AG08395 (cell line): ENCODE results near the gene OSBPL1A.
A peak's percentile ranks its signal among the peaks of the same experiment; 100 is the strongest.
"Not testable (repeated sequence)": the region's sequence is repeated elsewhere in the genome, so short reads cannot be mapped to it uniquely, and the experiment has no call there.

Experiments used
- DNase-seq: peaks from one replicate; pipeline ENCODE4 v3.0.0; 2012; ENCODE audit warnings: mixed read lengths, low spot score

The OSBPL1A gene

DNA sequence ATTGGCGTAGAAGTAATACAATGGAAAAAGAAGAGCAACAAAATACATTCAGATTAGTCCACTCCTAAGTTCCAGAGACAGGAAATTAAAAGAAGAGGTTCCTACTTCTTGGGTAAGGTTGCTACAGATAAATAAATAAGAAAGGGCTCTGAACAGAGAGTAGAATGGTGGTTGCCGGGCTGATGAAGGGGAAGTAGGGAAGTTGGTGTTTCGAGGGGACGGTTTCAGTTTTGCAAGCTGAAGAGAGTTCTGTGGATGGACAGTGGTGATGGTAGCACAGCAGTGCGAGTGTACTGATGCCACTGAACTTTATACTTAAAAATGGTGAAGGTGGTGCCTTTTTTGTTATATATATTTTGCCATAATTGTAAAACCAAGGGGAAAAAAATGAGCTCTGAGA lies 210.6 kb downstream of the OSBPL1A start:
- DNase-seq = no peak

DNA sequence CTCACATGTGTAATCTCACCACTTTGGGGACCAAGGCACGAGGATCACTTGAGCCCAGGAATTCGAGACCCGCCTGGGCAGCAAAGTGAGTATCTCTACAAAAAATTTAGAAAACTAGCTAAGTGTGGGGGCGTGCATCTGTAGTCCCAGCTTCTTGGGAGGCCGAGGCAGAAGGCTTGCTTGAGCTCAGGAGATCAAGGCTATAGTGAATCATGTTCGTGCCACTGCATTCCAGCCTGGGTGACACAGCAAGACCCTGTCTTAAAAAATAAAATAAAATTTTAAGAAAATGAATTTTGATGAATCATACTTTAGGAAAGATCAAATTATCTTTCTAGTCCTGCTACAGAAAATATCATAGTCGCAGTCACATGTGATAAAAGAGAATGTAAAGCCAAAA lies 211.8 kb downstream of the OSBPL1A start:
- DNase-seq = no peak

DNA sequence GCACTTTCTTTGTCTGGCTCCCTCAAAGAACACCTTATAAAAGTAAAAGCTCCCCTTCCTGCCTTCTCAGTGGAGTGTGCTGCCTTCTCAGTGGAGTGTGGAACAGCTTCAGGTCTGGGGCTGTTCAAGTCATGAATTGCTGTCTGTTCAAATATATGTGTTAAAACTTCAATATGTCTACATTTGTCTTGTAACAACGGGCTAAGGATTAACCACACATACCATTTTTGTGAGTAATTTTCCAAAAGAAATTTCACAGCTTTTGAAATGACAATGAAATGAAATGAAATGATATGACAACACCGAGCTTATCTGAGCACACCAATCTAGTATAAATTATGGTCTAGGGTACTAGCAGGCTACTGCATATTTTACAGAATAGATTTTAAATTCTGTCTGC lies 215.8 kb downstream of the OSBPL1A start:
- peak; percentile 23 for DNase-seq

DNA sequence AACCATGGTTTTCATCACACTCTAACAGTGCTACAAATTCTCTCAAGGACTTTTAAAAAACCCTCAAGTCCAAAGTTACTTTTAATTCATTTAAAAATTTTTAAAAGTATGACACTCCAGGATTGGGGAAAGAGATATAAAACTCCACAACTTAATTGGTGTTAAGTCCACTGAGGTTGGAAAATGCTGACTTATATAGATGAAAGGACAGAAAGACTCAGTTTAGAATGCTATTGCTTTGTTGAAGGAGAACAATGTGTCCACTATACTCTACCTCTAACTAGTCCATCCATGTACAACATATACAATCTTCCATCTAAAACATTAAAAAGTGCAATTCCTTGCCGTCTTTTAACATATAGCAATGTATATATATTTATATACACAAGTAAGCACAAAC lies 217.6 kb downstream of the OSBPL1A start:
- no peak for DNase-seq

DNA sequence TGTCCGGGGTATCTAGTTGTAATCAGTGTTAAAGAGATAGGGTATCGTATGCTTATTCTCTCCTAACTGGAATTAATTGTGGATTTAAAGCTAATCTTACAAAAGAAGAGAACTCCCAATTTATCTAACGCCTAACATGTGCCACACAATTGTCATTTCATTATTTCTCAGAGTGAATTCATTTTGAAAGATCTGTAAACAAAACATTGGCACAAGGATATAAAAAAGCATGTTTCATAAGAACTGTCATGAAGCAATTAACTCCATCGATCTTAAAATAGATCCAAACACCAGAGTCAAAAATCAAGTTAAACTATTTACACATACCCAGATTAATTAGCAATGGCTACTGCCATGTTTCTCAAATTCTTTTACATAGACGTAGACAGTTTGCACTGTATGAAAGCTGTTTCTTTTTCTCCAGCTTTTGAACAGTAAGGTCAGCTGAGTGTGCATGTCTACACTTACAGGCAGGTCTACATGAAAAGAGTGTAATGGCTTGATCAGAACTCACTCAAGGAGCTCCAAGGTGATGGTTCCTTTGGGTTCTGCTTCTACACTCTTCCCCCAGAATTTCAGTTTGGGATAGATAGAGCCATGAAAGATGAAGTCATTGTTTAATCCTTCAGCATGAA lies 220.0 kb downstream of the OSBPL1A start:
- no peak for DNase-seq

DNA sequence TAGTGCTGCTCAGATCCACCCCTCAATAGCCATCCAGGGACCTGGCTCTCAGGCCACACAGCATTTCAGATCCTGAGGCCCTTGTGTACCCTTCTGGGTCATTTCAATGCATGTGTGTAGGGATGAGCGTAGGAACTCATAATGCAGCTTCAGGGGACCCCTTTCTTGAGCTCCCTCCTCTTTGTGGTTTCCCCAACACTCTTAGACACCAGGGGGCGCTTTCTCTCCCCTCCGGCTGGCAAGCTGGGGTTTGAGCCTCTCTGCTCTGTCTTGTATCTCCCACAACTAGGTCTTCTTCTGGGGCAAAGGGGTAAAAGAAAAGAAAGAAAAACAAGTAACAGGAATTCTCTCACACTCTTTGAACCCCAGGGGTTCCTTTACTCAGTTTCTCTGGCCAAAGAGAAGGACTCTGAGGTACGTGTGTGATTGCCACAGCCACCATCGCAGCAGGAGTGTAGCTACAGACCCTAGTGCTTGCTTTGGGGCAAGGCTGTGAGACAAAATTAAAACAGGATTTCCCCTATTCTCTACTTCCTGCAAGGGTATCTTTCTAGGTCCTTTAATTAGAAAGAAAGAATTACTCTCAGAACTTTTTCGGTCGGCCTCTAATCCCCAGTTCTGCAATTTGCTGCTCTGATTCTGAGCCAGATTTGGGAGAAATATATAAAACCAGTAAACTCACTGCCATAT lies 220.8 kb downstream of the OSBPL1A start:
- DNase-seq = peak; percentile 59

DNA sequence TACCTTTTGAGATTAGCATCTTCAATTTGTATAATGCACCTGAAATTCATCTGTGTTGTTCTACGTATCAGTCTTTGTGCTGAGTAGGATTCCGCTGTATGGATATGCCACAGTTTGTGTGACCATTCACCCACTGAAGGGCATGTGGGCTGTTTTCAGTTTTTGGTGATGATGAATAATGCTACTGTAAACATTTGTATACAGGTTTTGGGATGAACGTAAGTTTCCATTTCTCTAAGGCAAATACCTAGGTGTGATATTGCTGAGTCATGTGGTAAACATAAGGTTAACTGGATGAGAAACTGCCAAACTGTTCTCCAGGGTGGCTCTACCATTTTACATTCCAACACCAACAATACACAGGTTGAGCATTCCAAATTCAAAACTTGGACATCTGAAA lies 223.6 kb downstream of the OSBPL1A start:
- no peak for DNase-seq

DNA sequence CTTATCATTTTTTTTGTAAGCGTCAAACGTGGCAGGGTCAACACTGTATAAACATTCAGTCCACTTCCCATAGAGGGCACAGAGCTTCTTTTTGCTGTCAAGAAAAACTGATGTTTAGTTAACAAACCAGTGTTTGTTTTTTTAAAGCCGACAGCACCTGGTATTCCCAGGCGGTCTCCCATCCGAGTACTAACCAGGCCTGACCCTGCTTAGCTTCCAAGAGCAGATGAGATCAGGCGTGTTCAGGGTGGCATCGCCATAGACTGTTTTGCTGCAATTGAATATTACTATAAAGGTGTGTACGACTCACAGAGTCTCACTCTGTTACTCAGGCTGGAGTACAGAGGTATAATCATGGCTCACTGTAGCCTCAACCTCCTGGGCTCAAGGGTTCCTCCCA lies 227.3 kb downstream of the OSBPL1A start:
- DNase-seq = no peak

DNA sequence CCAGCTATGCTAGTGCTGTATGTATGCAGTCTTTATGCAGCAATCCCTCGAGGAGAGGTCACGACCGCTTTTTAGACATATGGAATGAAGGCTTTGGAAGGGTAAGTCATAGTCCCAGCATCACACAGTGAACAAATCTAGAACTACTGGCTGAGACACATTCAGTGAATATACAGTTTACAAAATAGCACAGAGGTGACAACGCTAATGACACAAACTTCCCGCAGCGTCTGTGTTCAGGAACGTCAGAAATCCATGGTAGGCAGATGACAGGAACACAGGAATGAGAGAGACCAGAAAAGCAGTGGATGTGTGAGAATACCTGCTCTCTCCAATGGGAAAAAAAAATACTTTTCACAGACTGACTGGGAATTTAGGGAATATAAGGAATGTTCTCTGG lies 229.1 kb downstream of the OSBPL1A start:
- DNase-seq = no peak

DNA sequence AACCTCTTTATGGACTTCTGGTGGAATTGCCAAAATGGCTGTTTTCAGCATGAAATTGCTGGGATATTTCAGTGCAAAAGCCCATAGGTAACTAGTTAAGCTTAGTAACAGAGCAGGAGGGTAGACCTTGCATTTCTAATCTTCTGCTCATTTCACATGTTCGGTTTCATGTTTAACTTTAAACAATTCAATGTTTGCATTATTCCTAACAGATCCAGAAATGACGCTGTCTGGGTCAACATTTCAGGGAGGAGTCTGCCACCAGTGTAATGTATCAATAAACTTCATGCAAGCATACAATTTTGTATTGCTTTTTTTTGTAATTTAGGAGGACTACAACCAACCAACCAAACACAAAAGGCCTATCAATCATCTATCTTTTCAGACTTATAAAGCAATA lies 236.3 kb downstream of the OSBPL1A start:
- no peak for DNase-seq

DNA sequence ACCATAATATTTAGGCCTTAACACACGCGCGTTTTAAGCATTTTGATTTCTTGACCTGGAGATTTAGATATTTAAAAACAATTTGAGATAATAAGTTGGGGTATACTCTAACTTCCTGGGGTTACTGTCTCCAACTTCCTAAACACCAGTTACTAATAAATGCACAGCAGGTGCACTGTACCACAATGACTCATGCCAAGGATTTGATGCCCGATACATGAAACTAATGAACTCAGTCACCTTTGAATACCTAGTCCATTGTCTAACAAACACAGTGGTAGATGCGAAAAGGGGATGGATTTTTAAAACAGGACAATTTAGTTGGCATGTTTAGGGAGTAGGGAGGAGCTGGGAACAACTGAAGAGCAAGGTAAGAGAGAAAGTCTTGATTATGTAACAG lies 237.5 kb downstream of the OSBPL1A start:
- no peak for DNase-seq

DNA sequence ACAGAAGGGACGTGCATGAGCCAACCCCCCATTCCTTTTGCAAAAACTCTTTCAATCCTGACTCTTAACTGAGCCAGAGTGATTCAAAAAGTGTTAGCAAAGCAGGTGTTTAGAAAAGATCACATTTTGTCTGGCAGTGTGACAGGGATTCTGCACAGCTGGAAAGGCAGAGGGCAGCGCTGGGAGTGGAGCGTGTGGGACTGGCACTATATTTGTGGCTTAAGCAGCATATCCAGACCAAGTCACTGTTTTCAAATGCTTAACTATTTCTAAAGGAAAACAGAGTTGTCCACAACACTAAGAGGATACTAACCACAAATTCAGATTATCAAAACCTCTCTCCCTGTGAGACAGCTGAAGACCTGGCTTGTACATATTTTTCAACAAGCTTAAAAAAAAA lies 239.8 kb downstream of the OSBPL1A start:
- DNase-seq = no peak

DNA sequence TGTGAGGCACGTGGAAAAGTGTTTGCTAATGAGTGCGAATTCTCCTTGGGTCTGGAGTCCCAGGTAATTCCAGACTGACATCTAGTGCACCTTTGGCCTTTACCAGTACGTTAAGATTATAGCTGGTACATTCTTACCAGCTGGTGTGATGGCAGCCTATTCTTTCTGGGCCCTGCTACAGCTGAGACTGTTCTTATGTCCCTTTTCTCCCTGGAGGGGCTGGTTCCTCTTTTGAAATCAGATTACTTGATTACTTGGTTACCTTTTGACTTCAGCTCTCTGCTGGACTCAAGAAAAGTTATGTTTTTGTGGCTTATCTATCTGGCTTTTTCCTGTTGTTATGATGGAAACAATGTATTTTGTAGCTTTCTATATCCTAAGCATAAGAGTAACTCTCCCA lies 244.2 kb downstream of the OSBPL1A start:
- no peak for DNase-seq

DNA sequence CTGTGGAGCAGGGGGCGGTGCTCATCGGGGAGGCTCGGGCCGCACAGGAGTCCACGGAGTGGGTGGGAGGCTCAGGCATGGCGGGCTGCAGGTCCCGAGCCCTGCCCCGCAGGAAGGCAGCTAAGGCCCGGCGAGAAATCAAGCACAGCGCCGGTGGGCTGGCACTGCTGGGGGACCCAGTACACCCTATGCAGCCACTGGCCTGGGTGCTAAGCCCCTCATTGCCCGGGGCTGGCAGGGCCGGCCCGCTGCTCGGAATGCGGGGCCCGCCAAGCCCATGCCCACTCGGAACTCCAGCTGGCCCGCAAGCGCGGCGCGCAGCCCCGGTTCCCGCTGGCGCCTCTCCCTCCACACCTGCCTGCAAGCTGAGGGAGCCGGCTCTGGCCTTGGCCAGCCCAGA lies 248.0 kb downstream of the OSBPL1A start:
- DNase-seq = not testable (repeated sequence)

DNA sequence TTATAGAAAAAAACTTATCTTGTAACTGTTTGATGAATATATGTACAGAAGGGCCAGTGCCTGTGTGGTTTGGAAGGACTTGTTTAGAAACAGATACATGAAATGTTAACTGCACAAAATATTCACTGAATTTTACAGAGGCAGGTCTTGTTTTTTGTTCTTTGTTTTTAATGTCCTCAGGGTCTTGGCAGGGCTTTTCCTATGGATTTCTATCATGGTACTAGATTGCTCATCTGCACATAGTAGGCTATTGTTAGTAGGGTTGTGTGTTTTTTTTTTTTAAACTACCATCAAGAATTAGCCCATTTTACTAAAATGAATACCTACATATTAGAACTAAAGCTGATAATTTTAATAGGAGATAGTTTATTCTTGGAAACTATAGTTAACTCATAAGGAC lies 255.2 kb downstream of the OSBPL1A start:
- no peak for DNase-seq

DNA sequence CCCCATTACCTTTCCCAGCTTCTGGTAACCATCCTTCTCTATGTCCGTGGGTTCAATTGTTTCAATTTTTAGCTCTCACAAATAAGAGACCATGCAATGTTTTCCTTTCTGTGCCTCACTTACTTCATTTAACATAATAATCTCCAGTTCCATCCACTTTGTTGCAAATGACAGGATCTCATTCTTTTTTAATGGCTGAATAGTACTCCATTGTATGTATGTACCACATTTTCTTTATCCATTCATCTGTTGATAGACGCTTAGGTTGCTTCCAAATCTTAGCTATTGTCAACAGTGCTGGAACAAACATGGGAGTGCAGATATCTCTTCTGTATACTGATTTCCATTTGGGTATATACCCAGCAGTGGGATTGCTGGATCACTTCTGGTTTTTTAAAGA lies 256.9 kb downstream of the OSBPL1A start:
- no peak for DNase-seq

DNA sequence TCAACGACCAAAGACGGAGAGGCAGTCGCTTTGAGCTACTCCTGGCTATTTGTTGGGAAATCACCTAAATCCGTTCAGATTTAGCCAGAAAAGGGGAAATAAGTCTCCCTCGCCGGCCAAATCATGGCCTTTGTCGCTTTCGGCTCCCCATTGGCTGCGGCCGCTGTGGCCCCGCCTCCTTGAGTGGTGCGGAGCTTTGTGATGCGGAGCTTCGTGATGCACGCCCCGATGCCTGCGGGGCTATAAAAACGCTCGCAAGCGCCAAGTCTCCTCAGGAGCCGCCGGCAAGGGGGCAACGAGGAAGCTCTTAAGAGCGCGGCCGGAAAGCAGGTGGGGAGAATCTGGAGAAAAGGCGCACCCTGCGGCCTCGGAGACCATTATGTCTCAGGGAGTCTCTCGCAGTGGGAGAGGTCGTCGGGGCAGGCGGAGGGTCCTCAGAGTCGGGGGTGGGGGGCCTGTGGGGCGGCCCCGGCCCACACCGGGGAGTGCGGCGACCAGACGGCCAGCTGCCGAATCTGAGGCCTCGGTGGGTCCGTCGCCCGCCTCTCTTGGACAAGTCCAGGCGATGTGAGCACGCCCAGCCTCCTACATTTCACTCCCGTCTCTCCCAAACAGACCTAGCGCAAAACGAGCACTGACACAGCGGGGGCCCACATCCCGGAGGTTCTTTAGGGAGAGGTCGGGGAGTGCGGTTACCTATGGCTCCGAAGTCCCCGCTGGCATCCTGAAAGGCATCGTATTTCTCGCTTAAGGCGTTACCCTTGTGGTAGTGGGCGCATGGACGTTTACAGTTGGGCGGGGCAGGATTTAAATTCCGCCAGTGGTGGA lies 258.6 kb downstream of the OSBPL1A start, which contains the start of gene CABYR:
Gene CABYR, plus strand, starts transcription at position 274 of the 828 bp plus-strand sequence. CDS start 4,053 bp downstream, outside the sequence.
- DNase-seq = peak; percentile 94

DNA sequence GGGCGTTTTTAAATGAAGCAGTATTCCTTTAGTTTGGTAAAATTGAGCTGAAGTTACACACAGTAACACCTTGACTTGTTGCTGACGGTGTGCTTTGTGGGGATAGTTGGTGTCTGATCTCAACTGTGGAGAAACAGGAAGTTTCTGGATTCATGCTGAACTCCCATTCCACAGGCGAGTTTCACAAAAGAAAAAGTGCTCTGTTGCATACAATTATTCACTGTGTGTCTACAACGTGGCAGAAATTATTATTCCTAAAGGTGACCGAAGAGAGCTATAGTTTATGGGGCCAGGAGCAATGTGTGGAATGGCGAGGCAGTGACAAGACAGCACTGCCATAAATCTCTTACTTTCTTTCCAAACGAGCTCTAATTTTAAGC lies 259.2 kb downstream of the OSBPL1A start:
- DNase-seq = peak; percentile 12

DNA sequence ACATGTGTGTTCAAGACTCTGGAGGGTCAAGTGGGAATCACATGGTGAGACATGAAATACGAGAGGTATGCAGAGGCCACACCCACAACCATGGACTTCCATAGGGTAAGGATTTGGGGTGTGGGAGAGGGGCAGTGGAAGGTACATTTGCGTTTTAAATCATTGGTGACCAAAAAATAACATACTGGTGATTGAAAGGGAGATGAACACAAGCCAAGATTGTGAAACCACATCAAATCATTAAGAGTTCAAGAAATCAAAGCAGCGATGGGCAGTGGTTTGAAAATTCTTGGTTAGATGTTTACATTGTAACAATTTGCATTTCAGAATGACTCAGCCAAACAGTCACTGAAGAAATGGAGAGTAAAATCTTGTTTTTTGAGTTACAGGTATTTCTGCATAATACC lies 260.7 kb downstream of the OSBPL1A start:
- no peak for DNase-seq

DNA sequence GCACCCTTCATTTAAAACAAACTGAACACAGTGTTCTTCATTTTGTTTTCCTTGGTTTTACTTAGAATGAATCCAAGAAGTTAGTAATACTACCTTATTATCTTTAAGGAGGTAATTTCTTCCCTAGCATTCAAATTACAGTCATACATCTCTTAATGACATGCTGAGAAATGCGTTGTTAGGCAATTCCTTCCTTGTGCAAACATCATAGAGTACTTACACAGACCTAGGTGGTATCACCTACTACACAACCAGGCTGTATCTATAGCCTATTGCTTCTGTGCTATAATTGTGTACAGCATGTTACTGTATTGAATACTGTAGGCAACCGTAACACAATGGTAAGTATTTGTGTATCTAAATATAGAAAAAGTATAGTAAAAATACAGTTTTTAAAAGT lies 267.1 kb downstream of the OSBPL1A start:
- no peak for DNase-seq

DNA sequence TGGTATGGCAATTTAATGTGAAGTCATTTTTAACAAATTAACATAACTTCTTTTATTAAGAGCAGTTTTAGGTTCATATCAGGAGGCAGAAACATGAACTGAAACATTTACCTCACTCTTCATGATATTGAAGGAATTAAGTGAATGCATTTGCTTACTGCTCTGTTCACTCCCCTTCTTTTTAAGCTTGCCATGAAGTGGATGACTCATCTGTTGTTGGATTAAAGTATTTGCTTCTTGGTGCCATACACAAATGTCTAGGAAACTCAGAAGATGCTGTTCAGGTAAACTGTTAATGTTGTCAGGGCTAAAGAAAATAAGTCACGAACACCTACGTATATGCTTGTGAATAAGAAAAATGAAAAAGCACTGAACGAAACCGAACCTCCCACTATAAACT lies 268.9 kb downstream of the OSBPL1A start:
- no peak for DNase-seq

DNA sequence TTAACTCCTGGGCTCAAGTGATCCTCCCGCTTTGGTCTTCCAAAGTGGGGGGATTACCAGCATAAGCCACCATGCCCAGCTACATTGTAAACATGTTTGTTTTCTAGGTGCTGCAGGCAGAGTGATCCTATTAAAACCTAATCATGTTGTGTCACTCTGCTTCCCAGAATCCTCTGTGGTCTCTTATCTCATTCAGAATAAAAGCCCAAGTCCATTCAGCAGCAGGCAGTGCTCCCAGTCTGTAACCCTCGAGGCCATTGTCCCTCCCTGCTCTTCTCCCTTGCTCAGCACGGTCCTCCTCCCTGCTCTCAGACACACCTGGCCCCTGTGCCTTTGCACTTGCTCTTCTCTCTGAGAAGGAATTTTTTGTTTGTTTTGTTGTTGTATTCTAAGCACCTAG lies 269.9 kb downstream of the OSBPL1A start:
- no peak for DNase-seq
